ENCODE data around the gene BRD3. TPM values are rescaled to one million over a fixed set of nuclear protein-coding genes. Genes with fewer than 3 reads are reported as not detected.

Gene BRD3
- total and polyA plus RNA-seq, 2 of the 8 experiments (the other 6 are each of a cell fraction or from before 2014, with no cell fraction given), result 31.0 to 82.7 TPM

DNA sequence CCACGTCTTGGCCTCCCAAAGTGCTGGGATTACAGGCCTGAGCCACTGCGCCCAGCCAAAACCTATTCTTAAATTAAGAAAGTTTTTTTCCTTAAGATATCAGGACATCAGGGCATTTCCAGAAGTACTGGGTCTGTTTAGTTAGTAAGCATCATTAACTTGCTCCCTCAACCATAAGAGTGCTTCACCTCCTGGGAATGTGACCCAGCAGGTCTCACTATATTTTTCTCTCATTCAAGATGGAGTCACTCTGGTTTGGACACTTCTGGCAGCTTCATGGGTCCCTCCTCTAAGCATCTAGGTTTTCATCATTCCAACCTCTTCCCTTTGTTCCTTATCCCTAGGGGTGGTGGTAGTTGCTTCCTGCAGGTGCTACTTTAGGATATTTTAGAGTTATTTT lies 52.9 kb downstream of the BRD3 start:
- Histone ChIP-seq H3K23ac (ENCODE audit: insufficient read length) (no peak overlapping the region), H2BK5ac (ENCODE audit: low read depth, low read length) (no peak overlapping the region)

More for the DNA sequence above, 52.9 kb downstream of the BRD3 start:
- no peak overlapping the region for H2BK120ac ChIP-seq (replicated peaks; ENCODE audit: low read depth, low read length)
- no peak overlapping the region for H4K8ac ChIP-seq (ENCODE audit: extremely low read depth, insufficient read depth, low read length)
- no peaks in the 10 kb centered on the region for H3K27me3 ChIP-seq (replicated peaks in 1 of 4; ENCODE audit: control insufficient read depth in 3 of 4, extremely low read depth in 1 of 4, insufficient read depth in 3 of 4, low read length in 3 of 4)
- no peak for FAIRE-seq
- no peak overlapping the region for H2AFZ ChIP-seq (ENCODE audit: low read length)
- TF ChIP-seq EZH2 (IDR thresholded peaks at IDR 0.05; ENCODE audit: low read depth, low read length, severe bottlenecking) (no peak), SRF (IDR thresholded peaks at IDR 0.05; ENCODE audit: low read depth, low read length) (no peak), GABPA (IDR thresholded peaks at IDR 0.05; ENCODE audit: borderline replicate concordance, insufficient read depth, low read length) (no peak), GTF2F1 (IDR thresholded peaks at IDR 0.05; ENCODE audit: borderline replicate concordance, low read depth, low read length) (no peak), PHF8 (conservative IDR thresholded peaks at IDR 0.05; ENCODE audit: low read depth, low read length) (no peak), JUND (IDR thresholded peaks at IDR 0.05; ENCODE audit: low read length) (no peak), POU5F1 (IDR thresholded peaks at IDR 0.05; ENCODE audit: low read depth, low read length) (no peak), NRF1 (IDR thresholded peaks at IDR 0.05; ENCODE audit: low read depth, low read length) (no peak), SP1 (IDR thresholded peaks at IDR 0.05; ENCODE audit: low read depth, low read length) (no peak), SAP30 (IDR thresholded peaks at IDR 0.05; ENCODE audit: insufficient read depth, insufficient replicate concordance, low read length) (no peak), ZNF274 (IDR thresholded peaks at IDR 0.05; ENCODE audit: borderline replicate concordance, extremely low read depth, low read length) (no peak), CHD2 (IDR thresholded peaks at IDR 0.05; ENCODE audit: low read length) (no peak), NANOG (IDR thresholded peaks at IDR 0.05; ENCODE audit: insufficient read depth, low read depth, low read length, poor library complexity, severe bottlenecking) (no peak)
- TF ChIP-seq, protein P1, sequence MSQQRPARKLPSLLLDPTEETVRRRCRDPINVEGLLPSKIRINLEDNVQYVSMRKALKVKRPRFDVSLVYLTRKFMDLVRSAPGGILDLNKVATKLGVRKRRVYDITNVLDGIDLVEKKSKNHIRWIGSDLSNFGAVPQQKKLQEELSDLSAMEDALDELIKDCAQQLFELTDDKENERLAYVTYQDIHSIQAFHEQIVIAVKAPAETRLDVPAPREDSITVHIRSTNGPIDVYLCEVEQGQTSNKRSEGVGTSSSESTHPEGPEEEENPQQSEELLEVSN (IDR thresholded peaks at IDR 0.05), result no peak
- H3K79me2 ChIP-seq (ENCODE audit: control insufficient read depth in 1 of 2, insufficient read depth in 2 of 2, low read length in 2 of 2), result no peaks in the 10 kb centered on the region
- no peak overlapping the region for H3K4me3 ChIP-seq (ENCODE audit: extremely low read depth in 1 of 4, insufficient read depth in 2 of 4, low read depth in 3 of 4, low read length in 4 of 4)
- H3K36me3 ChIP-seq (ENCODE audit: control insufficient read depth in 2 of 4, insufficient read depth in 4 of 4, low read length in 3 of 4), result no peaks in the 10 kb centered on the region
- CTCF ChIA-PET (ENCODE audit: partially characterized antibody), result interaction anchor here (1.1 kb wide), 1 partner anchor 9 kb away, joined by 3 read pairs; no protein-coding TSS in a partner anchor
- no peak overlapping the region for H2AK5ac ChIP-seq (ENCODE audit: low read depth, low read length)
- H3K9ac ChIP-seq (replicated peaks in 1 of 4; ENCODE audit: extremely low read depth in 1 of 4, low read depth in 3 of 4, low read length in 3 of 4), result no peak overlapping the region
- POLR2A ChIA-PET (ENCODE audit: partially characterized antibody), result no interaction called here
- peaks cover 26 to 42% of the 10 kb centered on the region in 2 experiments for H3K9me3 ChIP-seq (ENCODE audit: insufficient read depth in 2 of 2, low read depth in 1 of 2, low read length in 1 of 2)
- no peaks in the 10 kb centered on the region for H4K20me1 ChIP-seq (replicated peaks in 1 of 2; ENCODE audit: control insufficient read depth in 1 of 2, insufficient read depth in 2 of 2, low read length in 2 of 2)
- no peaks in the 10 kb centered on the region for H3K4me1 ChIP-seq (replicated peaks in 1 of 4; ENCODE audit: control insufficient read depth in 3 of 4, insufficient read depth in 4 of 4, low read length in 3 of 4)
- H3K4ac ChIP-seq (replicated peaks; ENCODE audit: insufficient read length, low read depth, low read length), result no peak overlapping the region
- no peak overlapping the region for H2BK20ac ChIP-seq (ENCODE audit: low read length)
- no peak overlapping the region for H3K27ac ChIP-seq (ENCODE audit: low read depth, low read length)
- H3K23me2 ChIP-seq (ENCODE audit: low read depth, low read length), result no peaks in the 10 kb centered on the region
- no peak for DNase-seq (ENCODE audit: low read depth in 1 of 2, low spot score in 2 of 2)
- no peak overlapping the region for H2BK15ac ChIP-seq (ENCODE audit: low read length)
- H3K79me1 ChIP-seq (ENCODE audit: low read depth, low read length), result no peaks in the 10 kb centered on the region
- no peak overlapping the region for H4K91ac ChIP-seq (replicated peaks; ENCODE audit: insufficient read length, low read length)
- WGBS, 2 experiments (ENCODE audit: extremely low coverage in 1 of 2, insufficient coverage in 1 of 2, insufficient read length in 1 of 2, insufficient replicate concordance in 2 of 2, low coverage in 1 of 2, low lambda C conversion rate in 2 of 2, missing lambda C conversion rate in 1 of 2), result 83% methylated on average over 2 of the region's 2 CpGs; no CpG with 5 or more reads in 1 of the 2 experiments
- no peak overlapping the region for H4K5ac ChIP-seq (ENCODE audit: insufficient read length, low read depth, low read length)
- no peak overlapping the region for H3K56ac ChIP-seq (replicated peaks; ENCODE audit: insufficient read length, low read depth, low read length)
- H2BK12ac ChIP-seq (ENCODE audit: low read depth, low read length), result no peak overlapping the region
- H3K14ac ChIP-seq (ENCODE audit: insufficient read length), result no peak overlapping the region
- H3K18ac ChIP-seq (ENCODE audit: extremely low read depth, low read length), result no peak overlapping the region
- no peak overlapping the region for H3K4me2 ChIP-seq (ENCODE audit: insufficient read depth in 1 of 2, low read depth in 2 of 2, low read length in 2 of 2)
